Subcutaneous abdominal adipose tissue (tissue), 5 donors: ENCODE measurements around the gene ELMOD3.
"Not testable (repeated sequence)": the region's sequence is repeated elsewhere in the genome, so short reads cannot be mapped to it uniquely, and the experiment has no call there.

Experiments
- H3K27ac ChIP-seq: one replicate; pipeline ENCODE4 v1.7.0; 2013; ENCODE audit warnings: low read depth, mild to moderate bottlenecking, inconsistent platforms, low read length, moderate library complexity
- H3K27me3 ChIP-seq, 5 donors: one replicate each; pipeline ENCODE4 v1.7.0; 2013; ENCODE audit warnings: low read length in 5 of 5, inconsistent platforms in 1 of 5; ENCODE audit not compliant: control insufficient read depth in 5 of 5, insufficient read depth in 4 of 5
- H3K36me3 ChIP-seq, 5 donors: one replicate each; pipeline ENCODE4 v1.7.0; 2013; ENCODE audit warnings: low read length in 5 of 5; ENCODE audit not compliant: control insufficient read depth in 5 of 5, insufficient read depth in 5 of 5
- H3K4me1 ChIP-seq, 5 donors: one replicate each; pipeline ENCODE4 v1.7.0; 2013; ENCODE audit warnings: low read length in 5 of 5, mild to moderate bottlenecking in 3 of 5, moderate library complexity in 1 of 5; ENCODE audit not compliant: control insufficient read depth in 5 of 5, insufficient read depth in 5 of 5
- H3K4me3 ChIP-seq, 5 donors: one replicate each; pipeline ENCODE4 v1.7.0; 2013; ENCODE audit warnings: low read length in 5 of 5, low read depth in 1 of 5
- H3K9ac ChIP-seq, 5 donors: one replicate each; pipeline ENCODE4 v1.7.0; 2013; ENCODE audit warnings: low read length in 5 of 5, mild to moderate bottlenecking in 4 of 5, moderate library complexity in 3 of 5
- H3K9me3 ChIP-seq, 5 donors: one replicate each; pipeline ENCODE4 v1.7.0; 2013; ENCODE audit warnings: low read length in 5 of 5; ENCODE audit not compliant: control insufficient read depth in 5 of 5
- donor health status: healthy.
- donor health status: healthy.
- donor health status: healthy.
- donor health status: healthy.
- donor health status: healthy.

The ELMOD3 gene

DNA sequence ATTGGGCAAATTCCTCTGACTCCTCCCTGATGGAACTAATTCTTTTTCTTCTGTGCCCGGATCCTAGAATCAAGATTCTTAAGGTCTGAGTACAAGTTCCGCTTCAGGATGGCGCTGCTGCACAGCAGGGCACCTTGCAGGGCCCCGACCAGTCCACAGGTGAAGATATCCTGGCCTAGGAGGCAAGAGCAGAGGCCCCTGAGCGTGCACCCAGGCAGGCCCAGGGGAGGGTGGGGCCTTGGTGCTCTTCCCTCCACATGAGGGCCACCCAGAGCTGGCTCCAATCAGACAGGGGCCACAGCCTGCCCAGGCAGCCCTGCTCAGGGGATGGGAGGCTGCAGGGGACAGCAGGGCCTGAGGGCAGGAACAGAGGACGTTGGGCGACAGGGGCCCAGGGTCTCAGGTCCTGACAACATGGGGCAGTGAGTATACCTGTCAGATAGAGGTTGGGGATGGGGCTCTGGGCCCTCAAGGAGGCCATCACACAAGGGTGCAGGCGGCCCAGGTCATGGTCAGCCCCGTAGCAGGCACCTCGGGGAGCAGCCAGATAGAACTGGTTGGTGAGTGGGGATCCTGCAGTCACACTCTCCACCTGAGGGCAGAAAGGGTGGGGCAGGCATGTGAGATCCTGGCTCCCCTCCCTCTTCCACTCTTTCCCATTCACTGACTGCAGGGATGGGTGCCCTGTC, 11.2 kb upstream of the ELMOD3 start:
- H3K36me3 ChIP-seq = peaks cover 6 to 66% (median 58%) of the 10 kb centered on the region in 5 donors
- H3K9me3 ChIP-seq, H3K27me3 ChIP-seq, H3K4me3 ChIP-seq, H3K9ac ChIP-seq, H3K27ac ChIP-seq: not testable (repeated sequence)
- H3K4me1 ChIP-seq = peaks cover 0 to 29% (median 12%) of the 10 kb centered on the region in 5 donors

DNA sequence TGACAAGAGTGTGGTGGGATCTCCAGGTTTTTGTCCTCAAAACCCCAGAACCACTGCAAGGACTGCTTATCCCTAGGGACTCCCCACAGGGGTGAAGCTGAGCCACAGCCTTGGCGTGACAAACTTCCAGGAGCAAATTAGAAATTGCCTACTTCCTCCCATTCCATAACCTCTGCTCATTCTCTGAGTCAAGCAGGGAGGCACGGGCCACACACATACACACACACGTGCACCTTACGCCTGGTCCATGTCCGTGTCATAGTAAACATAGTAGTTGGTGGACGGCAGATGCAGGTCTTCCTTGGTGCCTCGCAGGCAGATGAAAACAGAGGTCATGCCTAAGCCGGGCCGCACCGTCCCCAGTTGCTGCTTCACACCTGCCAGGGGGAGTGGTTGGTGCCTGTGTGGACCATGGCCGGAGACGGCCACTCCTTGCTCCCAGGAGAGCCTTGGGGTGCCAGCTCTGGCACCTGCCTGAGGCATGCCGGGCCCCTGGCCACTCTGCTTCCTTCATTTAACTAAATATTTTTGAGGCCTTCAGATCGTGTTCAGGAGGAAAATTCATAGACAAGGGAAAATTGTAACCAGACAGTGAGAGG, 10.1 kb upstream of the ELMOD3 start:
- peaks cover 6 to 73% (median 63%) of the 10 kb centered on the region in 5 donors for H3K36me3 ChIP-seq
- H3K9me3 ChIP-seq = no peaks in the 10 kb centered on the region
- no peak overlapping the region for H3K4me3 ChIP-seq
- H3K27me3 ChIP-seq = no peaks in the 10 kb centered on the region
- H3K9ac ChIP-seq = no peak overlapping the region
- peaks cover 0 to 35% (median 14%) of the 10 kb centered on the region in 5 donors for H3K4me1 ChIP-seq
- H3K27ac ChIP-seq = no peak overlapping the region

DNA sequence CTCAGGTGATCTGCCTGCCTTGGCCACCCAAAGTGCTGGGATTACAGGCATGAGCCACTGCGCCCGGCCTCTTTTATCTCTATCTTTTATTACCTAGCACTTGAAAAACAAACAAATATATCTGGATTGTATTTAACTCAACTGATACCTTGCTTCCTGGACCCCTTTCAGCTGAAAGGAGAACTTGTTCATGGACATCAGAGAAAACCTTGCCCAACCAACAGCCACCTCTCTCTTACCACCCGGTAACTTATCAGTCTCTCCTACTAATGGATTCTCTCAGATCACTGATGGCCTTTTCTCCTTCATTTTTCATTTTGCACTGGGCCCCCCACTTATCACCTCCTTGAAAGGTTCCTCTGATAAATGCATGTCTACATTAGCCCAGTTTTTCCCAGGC, 7.0 kb upstream of the ELMOD3 start:
- Histone ChIP-seq H3K9ac (no peak overlapping the region), H3K9me3 (no peaks in the 10 kb centered on the region), H3K27ac (no peak overlapping the region), H3K4me1 (peaks cover 0 to 64% (median 29%) of the 10 kb centered on the region in 5 donors), H3K4me3 (no peak overlapping the region), H3K36me3 (peaks cover 6 to 86% (median 76%) of the 10 kb centered on the region in 5 donors), H3K27me3 (no peaks in the 10 kb centered on the region)

DNA sequence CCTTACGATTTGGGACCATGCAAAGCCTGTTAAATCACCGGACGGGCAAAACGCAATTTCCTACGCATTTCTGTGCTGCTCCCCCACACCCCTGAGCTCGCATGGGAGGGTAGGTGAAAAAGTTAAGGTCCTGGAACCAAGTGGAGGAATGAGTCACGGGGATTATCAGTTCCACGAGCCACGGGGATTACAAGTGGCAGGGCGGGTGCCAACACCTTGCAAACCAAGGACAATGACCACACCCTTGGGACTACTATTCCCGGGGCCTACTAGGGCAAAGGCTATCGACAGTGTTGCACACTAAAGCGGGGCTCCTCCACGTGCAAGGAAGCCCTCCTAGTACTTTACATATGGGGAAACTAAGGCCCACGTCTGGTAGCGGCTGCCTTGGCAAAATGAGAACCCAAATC, 688 bp upstream of the ELMOD3 start:
- H3K27me3 ChIP-seq = no peaks in the 10 kb centered on the region
- peaks cover 0 to 39% (median 32%) of the 10 kb centered on the region in 5 donors for H3K36me3 ChIP-seq
- peaks cover 5 to 91% (median 72%) of the 10 kb centered on the region in 5 donors for H3K4me1 ChIP-seq
- H3K9me3 ChIP-seq = no peaks in the 10 kb centered on the region
- peak overlapping the region; percentile 96 for H3K27ac ChIP-seq
- H3K9ac ChIP-seq = peak overlapping the region; percentile 79 to 95 (median 88)
- peak overlapping the region; percentile 86 to 97 (median 91) for H3K4me3 ChIP-seq

DNA sequence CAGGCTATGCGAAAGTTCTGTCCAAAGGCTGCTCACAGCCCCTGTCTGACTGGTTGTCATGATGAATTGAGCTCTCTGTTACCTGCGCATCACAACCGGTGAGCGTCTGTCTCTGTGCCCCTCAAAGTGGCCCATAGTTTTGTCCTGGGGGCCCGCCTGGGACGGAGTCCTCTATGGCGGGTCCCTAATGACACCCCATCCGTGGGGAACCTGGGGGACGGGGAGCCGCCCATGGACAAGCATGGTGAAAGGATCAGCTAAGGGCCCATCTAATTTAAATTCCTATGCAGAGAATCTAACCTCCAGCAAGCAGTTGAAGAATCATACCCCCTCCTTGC, 473 bp downstream of the ELMOD3 start:
- H3K27me3 ChIP-seq = no peaks in the 10 kb centered on the region
- H3K4me1 ChIP-seq = peaks cover 5 to 80% (median 71%) of the 10 kb centered on the region in 5 donors
- peaks cover 0 to 30% (median 24%) of the 10 kb centered on the region in 5 donors for H3K36me3 ChIP-seq
- peak overlapping the region; percentile 88 to 98 (median 95) for H3K9ac ChIP-seq
- peak overlapping the region; percentile 96 for H3K27ac ChIP-seq
- peak overlapping the region; percentile 86 to 98 (median 91) for H3K4me3 ChIP-seq
- no peaks in the 10 kb centered on the region for H3K9me3 ChIP-seq

DNA sequence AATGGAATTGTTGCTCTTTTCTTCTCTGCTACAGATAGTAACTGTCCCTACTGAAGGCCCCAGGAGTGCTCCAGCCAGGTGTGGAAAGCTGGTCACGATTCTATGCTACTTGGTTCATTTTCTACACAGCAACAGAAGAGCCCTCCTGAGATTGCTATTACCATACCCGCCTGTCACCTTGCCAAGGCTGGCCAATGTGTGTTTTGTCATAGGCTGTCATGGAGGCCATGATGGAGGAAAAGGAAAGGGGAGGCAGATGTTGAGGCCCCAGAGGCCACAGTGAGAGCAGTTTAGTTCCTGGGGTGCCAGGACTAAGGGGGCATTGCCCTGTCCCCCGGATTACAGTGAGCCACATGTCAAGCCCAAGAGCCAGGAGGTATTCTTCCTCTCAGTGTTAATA, 952 bp downstream of the ELMOD3 start:
- Histone ChIP-seq H3K27me3 (no peaks in the 10 kb centered on the region), H3K9me3 (no peaks in the 10 kb centered on the region), H3K36me3 (peaks cover 0 to 25% (median 19%) of the 10 kb centered on the region in 5 donors), H3K4me3 (peak overlapping the region; percentile 86 to 98 (median 91)), H3K9ac (peak overlapping the region in 4 of 5 donors; percentile 88 to 95 (median 94)), H3K4me1 (peaks cover 5 to 76% (median 68%) of the 10 kb centered on the region in 5 donors), H3K27ac (peak overlapping the region; percentile 96)

DNA sequence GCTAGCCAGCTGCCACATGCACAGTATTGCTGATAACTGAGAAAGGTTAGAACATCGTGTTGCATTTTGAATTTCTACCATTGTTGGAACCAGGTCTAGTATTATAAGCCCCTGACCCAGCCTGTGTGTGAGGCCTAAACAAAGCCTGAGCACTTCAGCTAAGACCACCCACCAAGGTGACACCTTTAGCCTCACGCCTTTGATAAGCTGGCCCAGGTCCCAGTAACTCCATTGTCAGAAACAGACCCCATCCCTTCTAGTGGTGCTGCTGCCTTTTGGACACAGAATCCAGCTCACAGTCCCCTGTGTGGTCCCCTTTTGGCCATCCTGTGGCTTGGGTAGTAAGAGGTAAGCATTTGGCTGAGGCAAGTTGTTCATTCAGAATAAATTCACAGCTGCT, 1.6 kb downstream of the ELMOD3 start:
- no peak overlapping the region for H3K4me3 ChIP-seq
- H3K36me3 ChIP-seq = peaks cover 0 to 19% (median 13%) of the 10 kb centered on the region in 5 donors
- no peaks in the 10 kb centered on the region for H3K9me3 ChIP-seq
- no peaks in the 10 kb centered on the region for H3K27me3 ChIP-seq
- peak overlapping the region; percentile 96 for H3K27ac ChIP-seq
- peaks cover 5 to 69% (median 61%) of the 10 kb centered on the region in 5 donors for H3K4me1 ChIP-seq
- H3K9ac ChIP-seq = peak overlapping the region in 2 of 5 donors; percentile 93 to 95

DNA sequence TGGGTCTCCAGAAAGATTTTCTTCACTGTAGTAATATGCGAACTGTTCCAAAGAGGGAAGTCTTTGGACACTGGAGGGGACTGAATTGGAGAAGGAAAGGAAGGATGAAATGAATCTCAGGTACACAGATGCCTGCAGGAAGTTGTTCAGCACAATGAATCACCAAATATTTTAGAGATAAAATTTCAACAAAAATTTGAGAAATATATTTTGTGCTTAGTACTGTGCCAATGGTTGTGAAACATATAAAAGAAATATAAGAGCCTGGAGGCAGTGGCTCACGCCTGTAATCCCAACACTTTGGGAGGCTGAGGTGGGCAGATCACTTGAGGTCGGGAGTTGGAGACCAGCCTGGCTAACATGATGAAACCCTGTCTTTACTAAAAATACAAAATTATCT, 3.2 kb downstream of the ELMOD3 start:
- Histone ChIP-seq H3K27ac (peak overlapping the region; percentile 96), H3K9me3 (no peaks in the 10 kb centered on the region), H3K27me3 (no peaks in the 10 kb centered on the region), H3K4me3 (no peak overlapping the region), H3K9ac (peak overlapping the region in 2 of 5 donors; percentile 16 to 26), H3K4me1 (peaks cover 5 to 56% (median 48%) of the 10 kb centered on the region in 5 donors), H3K36me3 (peaks cover 5 to 20% (median 13%) of the 10 kb centered on the region in 5 donors)

DNA sequence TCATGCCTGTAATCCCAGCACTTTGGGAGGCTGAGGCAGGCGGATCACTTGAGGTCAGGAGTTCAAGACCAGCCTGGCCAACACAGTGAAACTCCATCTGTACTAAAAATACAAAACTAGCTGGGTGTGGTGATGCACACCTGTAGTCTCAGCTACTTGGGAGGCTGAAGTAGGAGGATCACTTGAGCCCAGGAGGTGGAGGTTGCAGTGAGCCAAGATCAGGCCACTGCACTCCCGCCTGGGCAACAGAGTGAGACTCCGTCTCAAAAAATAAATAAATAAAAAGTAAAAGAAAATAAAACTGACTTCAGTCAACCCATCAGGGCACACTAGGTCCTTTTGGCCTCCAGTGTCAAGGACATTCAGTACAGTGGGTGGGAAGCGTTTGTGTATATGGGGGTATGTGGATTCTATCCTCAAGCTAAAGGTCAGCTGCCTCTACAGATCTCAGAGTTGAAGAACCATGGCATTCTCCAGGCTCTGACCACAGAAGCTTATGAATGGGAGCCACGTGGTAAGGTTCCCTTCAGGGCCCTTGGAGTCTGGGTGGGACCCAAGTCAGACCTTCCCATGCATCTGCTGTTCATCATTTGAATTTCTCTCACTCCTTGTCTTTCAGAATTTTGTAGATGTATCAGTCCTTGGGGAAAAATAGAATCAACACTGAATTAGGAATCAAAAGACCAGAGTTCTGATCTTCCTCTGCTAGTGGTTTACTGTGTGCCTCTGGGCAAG, 8.3 kb downstream of the ELMOD3 start:
- not testable (repeated sequence) for H3K27me3 ChIP-seq, H3K9me3 ChIP-seq, H3K9ac ChIP-seq, H3K27ac ChIP-seq, H3K4me3 ChIP-seq
- Histone ChIP-seq H3K36me3 (peaks cover 8 to 45% (median 29%) of the 10 kb centered on the region in 5 donors), H3K4me1 (peaks cover 2 to 13% (median 9%) of the 10 kb centered on the region in 5 donors)

DNA sequence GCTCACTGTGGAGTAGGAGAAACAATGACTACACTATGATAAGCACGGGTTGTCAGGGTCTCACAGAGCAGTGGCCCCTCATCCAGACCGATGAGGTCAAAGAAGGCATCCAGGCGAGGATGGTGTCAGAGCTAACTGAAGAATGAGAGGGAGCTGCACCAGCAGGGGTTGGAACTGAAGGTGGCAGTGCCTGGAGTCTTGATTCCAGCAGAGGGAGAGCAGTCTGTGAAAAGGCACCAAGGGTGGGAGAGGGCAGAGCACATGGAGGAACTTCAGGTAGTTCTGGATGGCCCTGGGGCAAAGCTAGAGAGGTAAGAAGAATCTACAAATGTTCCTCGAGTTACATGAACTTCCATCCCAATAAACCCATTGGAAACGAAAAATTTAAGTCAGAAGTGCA, 12.6 kb downstream of the ELMOD3 start:
- H3K4me3 ChIP-seq = no peak overlapping the region
- H3K4me1 ChIP-seq = peaks cover 0 to 35% (median 28%) of the 10 kb centered on the region in 5 donors
- H3K27ac ChIP-seq = no peak overlapping the region
- H3K9ac ChIP-seq = no peak overlapping the region
- H3K9me3 ChIP-seq = no peaks in the 10 kb centered on the region
- no peaks in the 10 kb centered on the region for H3K27me3 ChIP-seq
- H3K36me3 ChIP-seq = peaks cover 5 to 60% (median 26%) of the 10 kb centered on the region in 5 donors
